GM08714 (cell line): ENCODE results near the gene FGGY.

ENCODE experiments used
- H3K4me3 ChIP-seq: fragments of 200-500 bp; sonication (Bioruptor generic); 2 replicates; pipeline ENCODE4 v1.5.1; 2014; ENCODE audit warnings: mild to moderate bottlenecking, low read length, inconsistent platforms
- ZNF274 ChIP-seq: IDR thresholded peaks from 2 replicates; pipeline ENCODE4 v1.6.1; 2012; ENCODE audit warnings: mild to moderate bottlenecking, low read depth, low read length

Gene FGGY

DNA sequence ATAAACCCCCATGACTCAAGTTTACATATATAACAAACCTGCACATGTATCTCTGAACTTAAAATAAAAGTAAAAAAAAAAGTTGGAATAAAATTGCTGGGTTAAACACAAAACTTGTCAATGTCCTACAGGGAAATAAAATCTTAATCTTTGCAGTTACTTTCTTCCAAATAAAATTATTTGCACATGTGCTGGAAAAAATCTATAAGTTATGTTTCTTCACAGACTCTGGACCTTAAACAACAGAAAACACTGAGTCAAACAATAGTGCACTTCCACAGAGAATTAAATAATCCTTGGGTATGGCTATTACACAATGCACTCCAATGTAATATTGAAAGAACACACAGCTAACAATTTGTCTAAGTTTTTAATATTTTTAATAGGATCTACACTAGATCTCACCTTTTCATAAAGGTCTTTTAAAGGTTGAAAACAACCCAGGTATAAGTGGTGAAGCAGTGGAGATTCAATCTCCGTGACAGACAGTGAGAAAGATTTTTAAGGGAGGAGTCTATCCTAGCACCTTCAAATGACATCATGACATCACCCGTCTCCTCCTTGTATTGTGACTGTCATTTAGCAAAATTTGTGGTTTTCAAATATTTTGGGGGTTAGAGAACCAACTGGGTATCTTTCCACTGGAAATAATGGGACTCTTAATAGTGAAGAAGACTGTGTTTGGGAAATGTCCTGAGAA, 25.2 kb upstream of the FGGY start:
- no peak overlapping the region for H3K4me3 ChIP-seq
- TF ChIP-seq ZNF274: no peak

- no peak for TF ChIP-seq ZNF274
- H3K4me3 ChIP-seq: no peak overlapping the region
Observed at GRCh38 chr1:59272507-59272906, 24.4 kb upstream of the FGGY start.

DNA sequence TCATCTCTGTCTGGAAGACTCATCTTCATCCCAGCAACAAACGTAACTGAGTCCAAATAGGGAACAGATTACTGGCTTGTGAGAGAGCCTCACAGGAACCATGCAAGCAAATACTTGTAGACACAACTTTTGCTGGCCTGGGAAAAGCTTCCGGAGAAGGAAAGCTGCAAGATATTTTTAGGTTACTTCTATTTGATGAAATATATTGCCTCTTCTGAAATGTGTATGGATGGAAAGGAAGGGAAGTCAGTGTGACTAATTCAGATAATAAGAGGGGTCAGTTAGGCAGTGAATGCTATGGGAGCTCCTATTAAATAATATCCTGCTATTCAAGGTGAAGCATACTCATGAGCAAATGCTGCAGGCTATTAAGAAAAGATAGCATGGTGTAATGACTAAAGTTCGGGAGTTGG, 20.4 kb upstream of the FGGY start:
- TF ChIP-seq ZNF274: no peak
- no peak overlapping the region for H3K4me3 ChIP-seq

DNA sequence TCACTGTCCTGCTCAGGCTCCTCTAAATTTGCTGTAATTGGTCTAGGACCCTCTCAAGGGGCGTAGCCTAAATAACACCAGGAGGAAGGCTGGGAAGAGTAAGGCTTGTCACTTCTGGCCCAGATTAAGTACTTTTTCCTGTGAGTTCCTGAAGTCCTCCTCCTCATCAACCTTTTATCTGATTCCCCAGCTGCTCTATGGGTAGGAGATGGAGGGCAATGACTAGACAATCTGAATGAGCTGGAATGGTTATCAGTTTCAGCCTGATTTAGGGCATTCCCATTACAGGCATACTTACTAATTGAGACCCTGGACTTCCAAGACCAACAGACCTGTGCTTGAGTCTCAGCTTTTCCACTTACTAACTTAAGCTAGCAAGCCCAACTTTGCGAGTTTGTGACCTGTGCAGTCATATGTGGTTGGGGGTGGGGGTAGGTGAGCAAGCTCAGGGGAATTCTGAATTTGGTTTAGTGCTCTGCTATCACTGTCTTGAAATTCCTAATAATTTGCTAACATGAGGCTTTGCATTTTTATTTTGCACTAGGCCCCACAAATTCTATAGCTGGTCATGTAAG, 18.0 kb upstream of the FGGY start:
- TF ChIP-seq ZNF274: no peak
- no peak overlapping the region for H3K4me3 ChIP-seq

GRCh38 chr1:59279645-59280044, 17.2 kb upstream of the FGGY start:
- no peak for TF ChIP-seq ZNF274
- no peak overlapping the region for H3K4me3 ChIP-seq

DNA sequence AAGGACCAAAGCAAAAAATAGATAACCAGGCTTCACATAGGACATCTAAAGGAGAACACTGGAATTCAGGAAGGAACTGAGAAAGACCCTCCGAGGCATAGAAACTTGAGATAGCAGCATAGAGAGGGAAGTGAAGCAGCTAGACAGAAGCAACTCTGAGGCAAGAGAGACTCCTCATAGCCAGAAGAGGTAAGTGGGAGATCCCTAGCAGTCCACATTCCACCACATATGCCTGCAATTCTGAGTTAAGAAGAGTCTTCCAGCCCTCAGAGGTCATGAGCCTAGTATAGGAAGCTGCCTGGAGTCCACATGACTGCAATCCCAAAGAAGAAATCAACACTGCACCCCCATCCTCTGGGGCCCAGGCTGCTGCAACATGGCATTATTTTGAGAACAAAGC, 13.9 kb upstream of the FGGY start:
- no peak overlapping the region for H3K4me3 ChIP-seq
- no peak for TF ChIP-seq ZNF274

DNA sequence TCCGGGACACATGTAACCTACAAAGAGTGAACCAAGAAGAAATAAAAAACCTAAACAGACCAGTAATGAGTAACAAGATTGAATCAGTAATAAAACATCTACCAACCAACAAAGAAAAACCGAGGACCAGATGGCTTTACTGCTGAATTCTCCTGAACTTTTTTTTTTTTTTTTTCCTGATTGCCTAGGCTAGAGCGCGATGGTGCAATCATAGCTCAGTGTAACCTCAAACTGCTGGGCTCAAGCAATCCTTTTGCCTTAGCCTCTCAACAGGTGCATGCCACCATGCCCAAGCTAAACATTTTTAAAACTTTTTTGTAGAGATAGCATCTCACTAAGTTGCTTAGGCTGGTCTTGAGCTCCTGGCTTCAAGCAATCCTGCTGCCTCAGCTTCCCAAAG, 11.2 kb upstream of the FGGY start:
- TF ChIP-seq ZNF274: no peak
- no peak overlapping the region for H3K4me3 ChIP-seq

DNA sequence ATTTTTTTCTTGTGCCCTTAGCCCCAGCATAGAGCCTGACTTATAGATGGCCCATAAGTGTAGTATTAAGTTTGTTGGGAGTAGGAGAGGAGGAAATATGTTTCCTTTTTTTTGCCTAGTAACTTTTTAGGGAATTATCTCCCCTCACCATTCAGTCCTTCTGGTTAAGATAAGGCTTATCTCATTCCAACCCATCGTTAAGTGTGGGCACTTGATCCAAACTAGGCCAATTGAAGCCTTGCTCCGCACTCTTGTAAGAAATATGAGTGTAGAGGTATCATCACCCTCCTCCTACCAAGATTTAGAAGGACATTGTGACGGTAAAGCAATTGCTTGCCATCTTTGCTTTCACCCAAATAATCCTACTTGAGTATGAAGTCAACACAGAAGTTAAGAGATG, 8.8 kb upstream of the FGGY start:
- no peak overlapping the region for H3K4me3 ChIP-seq
- TF ChIP-seq ZNF274: no peak

GRCh38 chr1:59289570-59289969, 7.3 kb upstream of the FGGY start:
- H3K4me3 ChIP-seq: no peak overlapping the region
- TF ChIP-seq ZNF274: no peak

GRCh38 chr1:59290193-59290949, 6.5 kb upstream of the FGGY start:
- TF ChIP-seq ZNF274: no peak
- H3K4me3 ChIP-seq: no peak overlapping the region

DNA sequence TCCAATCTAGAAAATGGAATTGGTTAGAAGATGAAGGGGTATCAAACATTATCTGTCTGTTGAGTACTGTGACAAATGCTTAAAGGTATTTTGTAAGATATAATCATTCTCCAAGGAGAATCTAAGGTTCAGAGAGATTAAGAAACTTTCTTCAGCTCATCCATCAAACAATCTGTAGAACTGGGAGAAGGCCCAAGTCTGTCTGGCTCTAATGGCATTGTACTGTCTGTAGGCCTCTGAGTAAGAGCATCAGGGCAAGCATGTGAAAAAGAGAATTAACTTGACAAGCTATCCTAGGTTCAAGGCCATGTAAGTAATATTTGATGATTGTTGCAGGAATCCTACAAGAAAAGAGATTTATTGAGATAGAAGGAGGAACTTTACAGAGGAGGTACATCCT, 5.3 kb upstream of the FGGY start:
- TF ChIP-seq ZNF274: no peak
- H3K4me3 ChIP-seq: no peak overlapping the region

- no peak for TF ChIP-seq ZNF274
- no peak overlapping the region for H3K4me3 ChIP-seq
Observed at GRCh38 chr1:59292562-59292961, 4.3 kb upstream of the FGGY start.

- no peak overlapping the region for H3K4me3 ChIP-seq
- no peak for TF ChIP-seq ZNF274
Observed at GRCh38 chr1:59293206-59293605, 3.7 kb upstream of the FGGY start.

DNA sequence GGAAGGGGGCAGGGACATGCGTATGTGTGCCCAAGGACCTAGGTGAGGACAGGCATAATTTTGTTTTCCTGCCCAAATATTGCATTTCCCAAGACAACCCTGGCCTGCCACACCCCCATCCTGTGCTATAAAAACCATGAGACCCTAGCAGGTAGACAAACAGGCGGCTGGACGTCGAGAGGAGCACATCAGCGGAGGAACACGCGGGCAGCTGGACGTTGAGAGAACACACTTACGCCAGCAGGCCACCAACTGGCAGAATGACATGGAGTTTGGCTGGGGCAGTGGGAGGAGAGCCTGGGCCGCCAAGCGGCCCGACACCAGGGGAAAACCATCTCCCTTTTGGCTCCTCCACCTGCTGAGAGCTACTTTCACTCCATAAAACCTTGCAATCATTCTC, 3.0 kb upstream of the FGGY start:
- no peak for TF ChIP-seq ZNF274
- H3K4me3 ChIP-seq: no peak overlapping the region

DNA sequence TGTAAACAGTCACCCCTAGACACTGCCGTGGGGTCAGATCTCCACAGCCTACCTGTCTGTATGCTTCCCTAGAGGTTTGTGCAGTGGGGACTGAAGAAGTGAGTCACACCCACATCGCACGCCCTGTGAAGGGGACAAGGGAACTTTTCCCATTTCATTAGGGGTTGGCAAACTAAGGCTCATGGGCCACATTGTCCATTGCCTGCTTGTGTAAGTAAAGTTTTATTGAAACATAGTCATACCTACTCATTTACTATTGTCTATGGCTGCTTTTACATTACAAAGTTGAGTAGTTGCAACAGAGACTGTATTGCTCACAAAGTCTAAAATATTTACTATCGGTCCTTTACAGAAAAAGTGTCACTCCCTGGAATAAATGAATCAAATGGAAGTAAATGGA, 2.5 kb upstream of the FGGY start:
- H3K4me3 ChIP-seq: no peak overlapping the region
- TF ChIP-seq ZNF274: no peak
